Measurements from ENCODE around the gene BTF3. TPM values are rescaled to one million over a fixed set of nuclear protein-coding genes. Genes with fewer than 3 reads are reported as not detected.

Gene BTF3
- total and polyA plus RNA-seq, 2 experiments from 2014 or later, result 506 to 1,148 TPM

- no peak for TF ChIP-seq ZNF462 (CRISPR knock-in tag; IDR thresholded peaks at IDR 0.05)
- TF ChIP-seq STAT1 (IDR thresholded peaks at IDR 0.05; ENCODE audit: unreplicated experiment), result no peak
- TF ChIP-seq ZNF114 (CRISPR knock-in tag; IDR thresholded peaks at IDR 0.05), result no peak
- TF ChIP-seq, protein P1, sequence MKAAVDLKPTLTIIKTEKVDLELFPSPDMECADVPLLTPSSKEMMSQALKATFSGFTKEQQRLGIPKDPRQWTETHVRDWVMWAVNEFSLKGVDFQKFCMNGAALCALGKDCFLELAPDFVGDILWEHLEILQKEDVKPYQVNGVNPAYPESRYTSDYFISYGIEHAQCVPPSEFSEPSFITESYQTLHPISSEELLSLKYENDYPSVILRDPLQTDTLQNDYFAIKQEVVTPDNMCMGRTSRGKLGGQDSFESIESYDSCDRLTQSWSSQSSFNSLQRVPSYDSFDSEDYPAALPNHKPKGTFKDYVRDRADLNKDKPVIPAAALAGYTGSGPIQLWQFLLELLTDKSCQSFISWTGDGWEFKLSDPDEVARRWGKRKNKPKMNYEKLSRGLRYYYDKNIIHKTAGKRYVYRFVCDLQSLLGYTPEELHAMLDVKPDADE (IDR thresholded peaks at IDR 0.05), result no peak
- TF ChIP-seq EZH2phosphoT487 (IDR thresholded peaks at IDR 0.05; ENCODE audit: unreplicated experiment), result no peak
- TF ChIP-seq NANOG (IDR thresholded peaks at IDR 0.05; ENCODE audit: borderline replicate concordance), result no peak
- TF ChIP-seq ZNF331 (CRISPR knock-in tag; IDR thresholded peaks at IDR 0.05; ENCODE audit: low read depth), result no peak
Observed at GRCh38 chr5:73491155-73491554, 7.1 kb upstream of the BTF3 start (continued).

DNA sequence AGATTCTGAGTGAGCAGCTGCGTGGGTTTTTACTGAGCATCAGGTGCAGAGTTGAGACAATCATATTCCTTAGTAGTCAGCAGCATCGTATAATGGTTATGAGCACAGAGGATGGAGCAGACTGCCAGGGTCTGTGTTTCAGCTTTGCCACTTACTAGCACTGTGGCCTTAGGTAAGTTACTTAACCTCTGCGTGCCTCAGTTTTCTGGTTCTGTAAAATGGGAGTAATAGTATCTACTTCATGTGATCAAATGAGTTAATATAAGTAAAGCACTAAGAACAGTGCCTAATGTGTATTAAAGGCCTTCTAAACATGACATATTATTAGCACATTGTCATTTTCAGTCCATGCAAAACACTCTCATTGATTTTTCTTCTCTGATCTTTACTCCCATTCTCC is 4.8 kb upstream of the BTF3 start:
- no peak overlapping the region for H3K4me3 Mint-ChIP-seq
- no peak overlapping the region for H3K27ac ChIP-seq (ENCODE audit: low read depth)
- peaks cover 14% of the 10 kb centered on the region for H3K79me2 ChIP-seq (replicated peaks; ENCODE audit: insufficient read depth)
- H3K4me3 ChIP-seq, result no peak overlapping the region
- H3K9me2 ChIP-seq (ENCODE audit: insufficient read depth), result no peaks in the 10 kb centered on the region
- H3K27me3 Mint-ChIP-seq (ENCODE audit: insufficient read depth, low read depth, poor library complexity), result peaks cover 9% of the 10 kb centered on the region
- H3K4me1 Mint-ChIP-seq, result peaks cover 47% of the 10 kb centered on the region
- no peak overlapping the region for H3K27ac Mint-ChIP-seq
- H3F3A ChIP-seq (replicated peaks; ENCODE audit: low read depth), result peaks cover 6% of the 10 kb centered on the region; the same call in 1 of the 2 replicates
- no peaks in the 10 kb centered on the region for H4K20me1 ChIP-seq (replicated peaks; ENCODE audit: insufficient read depth)
- peaks cover 27% of the 10 kb centered on the region for H3K4me1 ChIP-seq (ENCODE audit: insufficient read depth)
- ATAC-seq (no peak), DNase-seq (ENCODE audit: low spot score) (no peak)
- peaks cover 2% of the 10 kb centered on the region; the same call in 1 of the 3 replicates for H3K36me3 Mint-ChIP-seq (ENCODE audit: low read depth)
- H2AFZ ChIP-seq, result no peak overlapping the region
- H3K36me3 ChIP-seq (ENCODE audit: insufficient read depth), result no peaks in the 10 kb centered on the region
- H3K4me2 ChIP-seq, result no peak overlapping the region
- H3K9me3 Mint-ChIP-seq, result no peaks in the 10 kb centered on the region
- no peaks in the 10 kb centered on the region for H3K27me3 ChIP-seq (ENCODE audit: insufficient read depth)
- no peak for TF ChIP-seq ZNF331 (CRISPR knock-in tag; IDR thresholded peaks at IDR 0.05; ENCODE audit: low read depth)
- no peak for TF ChIP-seq CREB1 (CRISPR knock-in tag; IDR thresholded peaks at IDR 0.05; ENCODE audit: low read depth)
- no peak for TF ChIP-seq REST (IDR thresholded peaks at IDR 0.05; ENCODE audit: unreplicated experiment)
- TF ChIP-seq EZH2 (IDR thresholded peaks at IDR 0.05; ENCODE audit: low read depth, unreplicated experiment), result no peak
- TF ChIP-seq CTCF (conservative IDR thresholded peaks at IDR 0.05; ENCODE audit: low read depth in 2 of 2), result no peak
- no peak for TF ChIP-seq JUNB (IDR thresholded peaks at IDR 0.05; ENCODE audit: unreplicated experiment)
- no peak for TF ChIP-seq POLR2AphosphoS5 (IDR thresholded peaks at IDR 0.05; ENCODE audit: low read depth)
- TF ChIP-seq EZH2phosphoT487 (IDR thresholded peaks at IDR 0.05; ENCODE audit: unreplicated experiment), result no peak
- TF ChIP-seq NANOG (IDR thresholded peaks at IDR 0.05; ENCODE audit: borderline replicate concordance), result no peak
- no peak for TF ChIP-seq ZNF114 (CRISPR knock-in tag; IDR thresholded peaks at IDR 0.05)
- TF ChIP-seq STAT1 (IDR thresholded peaks at IDR 0.05; ENCODE audit: unreplicated experiment), result no peak
